HepG2 (cell line): ENCODE measurements around the gene PPARA. TPM values are rescaled to one million over a fixed set of nuclear protein-coding genes. Genes with fewer than 3 reads are reported as not detected.

Experiments used
- ATM ChIP-seq: fragments of 450-650 bp; IDR thresholded peaks from 2 replicates; pipeline ENCODE4 v1.7.1; 2017; ENCODE audit warnings: mild to moderate bottlenecking, borderline replicate concordance
- FLYWCH1 ChIP-seq: sonication (generic); formaldehyde crosslinking; IDR thresholded peaks from 2 replicates; pipeline ENCODE4 v1.8.1; 2023; ENCODE audit warnings: mild to moderate bottlenecking, missing genetic modification reagents
- GFI1 ChIP-seq: sonication (generic); formaldehyde crosslinking; IDR thresholded peaks from 2 replicates; pipeline ENCODE4 v1.5.0; 2020; ENCODE audit warnings: missing genetic modification reagents, mild to moderate bottlenecking, borderline replicate concordance
- GTF3A ChIP-seq: sonication (generic); formaldehyde crosslinking; conservative IDR thresholded peaks from 2 replicates; pipeline ENCODE4 v1.4.0; 2020; ENCODE audit warnings: mild to moderate bottlenecking, missing genetic modification reagents
- IKZF4 ChIP-seq: sonication (generic); formaldehyde crosslinking; IDR thresholded peaks from 2 replicates; pipeline ENCODE4 v1.5.1; 2020; ENCODE audit warnings: borderline replicate concordance, mild to moderate bottlenecking, low read depth, missing genetic modification reagents; ENCODE audit errors: not compliant biosample characterization
- JUNB ChIP-seq: sonication (generic); formaldehyde crosslinking; IDR thresholded peaks from 2 replicates; pipeline ENCODE4 v1.8.0; 2022; ENCODE audit warnings: missing genetic modification reagents, mild to moderate bottlenecking, borderline replicate concordance
- KLF15 ChIP-seq: sonication (generic); formaldehyde crosslinking; IDR thresholded peaks from 2 replicates; pipeline ENCODE4 v1.8.1; 2023; ENCODE audit warnings: borderline replicate concordance, mild to moderate bottlenecking, inconsistent platforms, missing genetic modification reagents, mixed read lengths
- MXI1 ChIP-seq: IDR thresholded peaks from 3 replicates; pipeline ENCODE4 v1.6.1; 2012; ENCODE audit warnings: low read depth, low read length, inconsistent platforms, borderline replicate concordance
- MZF1 ChIP-seq: sonication (generic); formaldehyde crosslinking; IDR thresholded peaks from 2 replicates; pipeline ENCODE4 v1.8.1; 2023; ENCODE audit warnings: mild to moderate bottlenecking, missing genetic modification reagents, borderline replicate concordance
- THAP11 ChIP-seq: IDR thresholded peaks from 2 replicates; pipeline ENCODE4 v1.6.1; 2016; ENCODE audit warnings: missing biosample characterization, missing genetic modification reagents
- ZMYM3 ChIP-seq: sonication (generic); formaldehyde crosslinking; IDR thresholded peaks from 2 replicates; pipeline ENCODE4 v1.5.1; 2020; ENCODE audit warnings: mild to moderate bottlenecking, missing genetic modification reagents
- polyA plus RNA-seq, 8 experiments: library from polyadenylated mRNA; depleted of rRNA in 3 of 8; stranded (reverse) in 7 of 8; unstranded in 1 of 8; fragments of >200 nt; fragmentation: Illumina TruSeq in 4 of 8; extraction: Trizol in 4 of 8; gene quantifications; 2 replicates each; pipeline versions ENCODE4 v1.2.1 to v1.2.3, GENCODE V29; 2011 to 2016; ENCODE audit warnings: low read depth in 4 of 8, missing spikeins in 1 of 8, mixed read lengths in 1 of 8; ENCODE audit not compliant: insufficient read depth in 1 of 8
- total RNA-seq, 5 experiments: library from RNA; depleted of rRNA; stranded (reverse); fragments of >200 nt; fragmentation: Illumina TruSeq; extraction: Trizol; gene quantifications; 2 replicates each; pipeline ENCODE4 v1.2.3, GENCODE V29; 2016; ENCODE audit warnings: low read depth in 1 of 5
- TF ChIP-seq, protein P1 (sequence below): sonication (generic); formaldehyde crosslinking; IDR thresholded peaks from 2 replicates; pipeline ENCODE4 v1.5.0; 2020; ENCODE audit warnings: missing genetic modification reagents
- TF ChIP-seq, protein P2 (sequence below): sonication (generic); formaldehyde crosslinking; IDR thresholded peaks from 2 replicates; pipeline ENCODE4 v1.4.0; 2020; ENCODE audit warnings: missing genetic modification reagents, mild to moderate bottlenecking, borderline replicate concordance
- TF ChIP-seq, protein P3 (sequence below): sonication (generic); formaldehyde crosslinking; IDR thresholded peaks from 2 replicates; pipeline ENCODE4 v1.8.1; 2023; ENCODE audit warnings: mild to moderate bottlenecking, missing genetic modification reagents
- TF ChIP-seq, protein P4 (sequence below): sonication (generic); formaldehyde crosslinking; IDR thresholded peaks from 2 replicates; pipeline ENCODE4 v1.4.0; 2020; ENCODE audit warnings: mild to moderate bottlenecking, missing genetic modification reagents
- TF ChIP-seq, protein P5 (sequence below): sonication (generic); formaldehyde crosslinking; IDR thresholded peaks from 2 replicates; pipeline ENCODE4 v1.4.0; 2020; ENCODE audit warnings: missing genetic modification reagents
- TF ChIP-seq, protein P6 (sequence below): sonication (generic); formaldehyde crosslinking; IDR thresholded peaks from 2 replicates; pipeline ENCODE4 v1.8.1; 2023; ENCODE audit warnings: missing genetic modification reagents, mild to moderate bottlenecking, borderline replicate concordance
- TF ChIP-seq, protein P7 (sequence below): sonication (generic); formaldehyde crosslinking; IDR thresholded peaks from 2 replicates; pipeline ENCODE4 v1.4.0; 2020; ENCODE audit warnings: mild to moderate bottlenecking, missing genetic modification reagents

Gene PPARA
- total and polyA plus RNA-seq, 2 of the 13 experiments (the other 11 are each of a cell fraction or from before 2014, with no cell fraction given) = 18.2 to 24.7 TPM

DNA sequence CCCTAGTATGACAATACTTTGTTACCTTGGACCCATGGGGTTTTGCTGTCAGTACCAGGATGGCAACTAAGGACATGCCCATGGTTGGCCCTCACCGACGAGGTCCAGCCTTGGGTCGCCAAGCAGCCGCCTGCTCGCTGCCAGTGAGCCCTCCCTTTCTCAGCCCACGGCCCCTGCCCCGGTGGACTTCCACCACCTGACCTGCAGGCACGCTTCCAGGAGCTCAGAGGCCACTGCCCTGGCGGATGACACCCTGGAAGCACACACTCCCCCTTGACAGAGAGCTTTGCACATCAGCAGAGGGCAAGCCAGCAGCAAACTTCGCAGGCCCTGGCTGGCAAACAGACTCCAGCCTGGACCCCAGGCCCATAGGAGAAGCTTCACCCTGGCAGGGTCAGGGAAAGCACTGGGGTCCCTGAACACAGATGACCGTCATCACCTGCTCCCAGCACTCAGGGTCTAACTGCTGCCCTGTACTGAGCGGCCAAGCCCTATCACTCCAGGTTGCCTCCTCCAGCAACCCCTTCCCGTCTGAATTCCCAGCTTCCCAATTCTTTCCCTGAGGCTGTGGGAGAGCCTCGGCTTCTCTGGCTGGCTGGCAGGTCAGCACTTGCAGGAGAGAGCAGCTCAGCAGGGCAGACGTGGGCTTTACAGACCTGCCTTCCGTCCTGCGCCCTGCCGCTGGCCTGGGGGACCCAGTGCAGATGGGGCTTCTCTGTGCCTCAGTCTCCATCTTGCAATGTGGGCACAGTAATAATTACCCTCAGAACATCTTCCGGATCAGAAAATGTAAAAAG is 2.7 kb upstream of the PPARA start (continued):
- TF ChIP-seq, protein P1, sequence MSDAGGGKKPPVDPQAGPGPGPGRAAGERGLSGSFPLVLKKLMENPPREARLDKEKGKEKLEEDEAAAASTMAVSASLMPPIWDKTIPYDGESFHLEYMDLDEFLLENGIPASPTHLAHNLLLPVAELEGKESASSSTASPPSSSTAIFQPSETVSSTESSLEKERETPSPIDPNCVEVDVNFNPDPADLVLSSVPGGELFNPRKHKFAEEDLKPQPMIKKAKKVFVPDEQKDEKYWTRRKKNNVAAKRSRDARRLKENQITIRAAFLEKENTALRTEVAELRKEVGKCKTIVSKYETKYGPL (CRISPR knock-in tag) = no peak
- TF ChIP-seq, protein P2, sequence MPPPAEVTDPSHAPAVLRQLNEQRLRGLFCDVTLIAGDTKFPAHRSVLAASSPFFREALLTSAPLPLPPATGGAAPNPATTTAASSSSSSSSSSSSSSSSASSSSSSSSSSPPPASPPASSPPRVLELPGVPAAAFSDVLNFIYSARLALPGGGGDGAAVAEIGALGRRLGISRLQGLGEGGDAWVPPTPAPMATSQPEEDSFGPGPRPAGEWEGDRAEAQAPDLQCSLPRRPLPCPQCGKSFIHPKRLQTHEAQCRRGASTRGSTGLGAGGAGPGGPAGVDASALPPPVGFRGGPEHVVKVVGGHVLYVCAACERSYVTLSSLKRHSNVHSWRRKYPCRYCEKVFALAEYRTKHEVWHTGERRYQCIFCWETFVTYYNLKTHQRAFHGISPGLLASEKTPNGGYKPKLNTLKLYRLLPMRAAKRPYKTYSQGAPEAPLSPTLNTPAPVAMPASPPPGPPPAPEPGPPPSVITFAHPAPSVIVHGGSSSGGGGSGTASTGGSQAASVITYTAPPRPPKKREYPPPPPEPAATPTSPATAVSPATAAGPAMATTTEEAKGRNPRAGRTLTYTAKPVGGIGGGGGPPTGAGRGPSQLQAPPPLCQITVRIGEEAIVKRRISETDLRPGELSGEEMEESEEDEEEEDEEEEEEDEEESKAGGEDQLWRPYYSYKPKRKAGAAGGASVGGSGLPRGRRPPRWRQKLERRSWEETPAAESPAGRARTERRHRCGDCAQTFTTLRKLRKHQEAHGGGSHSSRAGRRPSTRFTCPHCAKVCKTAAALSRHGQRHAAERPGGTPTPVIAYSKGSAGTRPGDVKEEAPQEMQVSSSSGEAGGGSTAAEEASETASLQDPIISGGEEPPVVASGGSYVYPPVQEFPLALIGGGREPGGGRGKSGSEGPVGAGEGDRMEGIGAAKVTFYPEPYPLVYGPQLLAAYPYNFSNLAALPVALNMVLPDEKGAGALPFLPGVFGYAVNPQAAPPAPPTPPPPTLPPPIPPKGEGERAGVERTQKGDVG = 0 out of 2 replicates have a peak, but pooled peaks have one; percentile 28
- TF ChIP-seq FLYWCH1 (CRISPR knock-in tag) (no peak), KLF15 (no peak), ZMYM3 (CRISPR knock-in tag) (peak; percentile 91), IKZF4 (CRISPR knock-in tag) (no peak), GFI1 (CRISPR knock-in tag) (peak; percentile 64), MXI1 (peak; percentile 76; the same call in 1 of the 3 replicates), MZF1 (no peak), GTF3A (no peak), JUNB (CRISPR knock-in tag) (no peak), ATM (no peak), THAP11 (CRISPR knock-in tag) (peak; percentile 56)
- TF ChIP-seq, protein P3, sequence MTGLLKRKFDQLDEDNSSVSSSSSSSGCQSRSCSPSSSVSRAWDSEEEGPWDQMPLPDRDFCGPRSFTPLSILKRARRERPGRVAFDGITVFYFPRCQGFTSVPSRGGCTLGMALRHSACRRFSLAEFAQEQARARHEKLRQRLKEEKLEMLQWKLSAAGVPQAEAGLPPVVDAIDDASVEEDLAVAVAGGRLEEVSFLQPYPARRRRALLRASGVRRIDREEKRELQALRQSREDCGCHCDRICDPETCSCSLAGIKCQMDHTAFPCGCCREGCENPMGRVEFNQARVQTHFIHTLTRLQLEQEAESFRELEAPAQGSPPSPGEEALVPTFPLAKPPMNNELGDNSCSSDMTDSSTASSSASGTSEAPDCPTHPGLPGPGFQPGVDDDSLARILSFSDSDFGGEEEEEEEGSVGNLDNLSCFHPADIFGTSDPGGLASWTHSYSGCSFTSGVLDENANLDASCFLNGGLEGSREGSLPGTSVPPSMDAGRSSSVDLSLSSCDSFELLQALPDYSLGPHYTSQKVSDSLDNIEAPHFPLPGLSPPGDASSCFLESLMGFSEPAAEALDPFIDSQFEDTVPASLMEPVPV = no peak
- TF ChIP-seq, protein P4, sequence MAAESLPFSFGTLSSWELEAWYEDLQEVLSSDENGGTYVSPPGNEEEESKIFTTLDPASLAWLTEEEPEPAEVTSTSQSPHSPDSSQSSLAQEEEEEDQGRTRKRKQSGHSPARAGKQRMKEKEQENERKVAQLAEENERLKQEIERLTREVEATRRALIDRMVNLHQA (CRISPR knock-in tag) = no peak
- TF ChIP-seq, protein P5, sequence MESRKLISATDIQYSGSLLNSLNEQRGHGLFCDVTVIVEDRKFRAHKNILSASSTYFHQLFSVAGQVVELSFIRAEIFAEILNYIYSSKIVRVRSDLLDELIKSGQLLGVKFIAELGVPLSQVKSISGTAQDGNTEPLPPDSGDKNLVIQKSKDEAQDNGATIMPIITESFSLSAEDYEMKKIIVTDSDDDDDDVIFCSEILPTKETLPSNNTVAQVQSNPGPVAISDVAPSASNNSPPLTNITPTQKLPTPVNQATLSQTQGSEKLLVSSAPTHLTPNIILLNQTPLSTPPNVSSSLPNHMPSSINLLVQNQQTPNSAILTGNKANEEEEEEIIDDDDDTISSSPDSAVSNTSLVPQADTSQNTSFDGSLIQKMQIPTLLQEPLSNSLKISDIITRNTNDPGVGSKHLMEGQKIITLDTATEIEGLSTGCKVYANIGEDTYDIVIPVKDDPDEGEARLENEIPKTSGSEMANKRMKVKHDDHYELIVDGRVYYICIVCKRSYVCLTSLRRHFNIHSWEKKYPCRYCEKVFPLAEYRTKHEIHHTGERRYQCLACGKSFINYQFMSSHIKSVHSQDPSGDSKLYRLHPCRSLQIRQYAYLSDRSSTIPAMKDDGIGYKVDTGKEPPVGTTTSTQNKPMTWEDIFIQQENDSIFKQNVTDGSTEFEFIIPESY (CRISPR knock-in tag) = no peak; the same call in 1 of the 2 replicates
- TF ChIP-seq, protein P6, sequence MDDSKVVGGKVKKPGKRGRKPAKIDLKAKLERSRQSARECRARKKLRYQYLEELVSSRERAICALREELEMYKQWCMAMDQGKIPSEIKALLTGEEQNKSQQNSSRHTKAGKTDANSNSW (CRISPR knock-in tag) = no peak
- TF ChIP-seq, protein P7, sequence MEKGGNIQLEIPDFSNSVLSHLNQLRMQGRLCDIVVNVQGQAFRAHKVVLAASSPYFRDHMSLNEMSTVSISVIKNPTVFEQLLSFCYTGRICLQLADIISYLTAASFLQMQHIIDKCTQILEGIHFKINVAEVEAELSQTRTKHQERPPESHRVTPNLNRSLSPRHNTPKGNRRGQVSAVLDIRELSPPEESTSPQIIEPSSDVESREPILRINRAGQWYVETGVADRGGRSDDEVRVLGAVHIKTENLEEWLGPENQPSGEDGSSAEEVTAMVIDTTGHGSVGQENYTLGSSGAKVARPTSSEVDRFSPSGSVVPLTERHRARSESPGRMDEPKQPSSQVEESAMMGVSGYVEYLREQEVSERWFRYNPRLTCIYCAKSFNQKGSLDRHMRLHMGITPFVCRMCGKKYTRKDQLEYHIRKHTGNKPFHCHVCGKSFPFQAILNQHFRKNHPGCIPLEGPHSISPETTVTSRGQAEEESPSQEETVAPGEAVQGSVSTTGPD (CRISPR knock-in tag) = no peak
